Inferior parietal cortex (tissue), 1 donor: Measurements from ENCODE around the gene GPR183.

Experiments
- DNase-seq: peaks from one replicate; pipeline ENCODE4 v3.0.0-alpha.2; 2016; ENCODE audit errors: extremely low spot score

The GPR183 gene

DNA sequence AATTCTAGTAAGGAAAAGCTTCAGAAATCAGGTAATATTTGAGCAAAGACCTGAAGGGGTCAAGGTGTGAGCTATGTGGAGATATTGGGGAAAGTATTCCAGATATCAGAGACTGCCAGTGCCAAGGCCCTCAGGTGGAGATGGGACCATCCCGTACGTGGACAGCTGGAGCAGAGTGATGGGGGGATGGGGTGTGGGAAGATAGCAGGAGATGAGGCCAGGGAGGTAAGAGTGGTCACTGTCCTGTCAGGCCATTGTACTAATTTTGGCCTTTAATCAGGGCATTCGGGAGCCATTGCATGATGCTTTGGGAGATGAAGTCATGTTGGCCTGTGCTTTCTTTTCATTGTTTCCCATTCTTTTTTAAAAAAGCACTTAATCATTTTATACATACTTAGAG is 36.0 kb downstream of the GPR183 start:
- no peak for DNase-seq

DNA sequence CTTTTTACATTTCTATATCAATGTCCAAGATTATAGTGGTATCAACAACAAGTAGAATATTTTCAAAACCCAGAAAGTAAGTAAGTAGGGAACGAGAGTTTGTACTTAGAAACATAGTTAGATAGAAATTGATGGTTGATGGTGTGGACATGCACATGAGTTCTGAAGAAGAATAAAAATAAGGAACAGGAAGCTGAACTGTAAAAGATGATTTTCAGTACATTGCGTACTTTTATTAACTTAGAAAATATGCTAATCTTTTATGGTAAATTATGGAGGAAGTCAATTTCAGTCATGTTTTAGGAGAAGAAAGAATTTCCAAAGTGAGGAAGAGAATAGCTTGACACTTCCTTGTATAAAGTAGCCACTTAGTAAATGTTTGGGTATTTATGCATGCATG is 36.7 kb downstream of the GPR183 start:
- DNase-seq: no peak

- DNase-seq: peak; percentile 67
Measured at GRCh38 chr13:99269627-99270241, 37.5 kb downstream of the GPR183 start.

GRCh38 chr13:99268822-99269221 is 38.4 kb downstream of the GPR183 start:
- no peak for DNase-seq

- DNase-seq: no peak
Measured at GRCh38 chr13:99267927-99268326, 39.3 kb downstream of the GPR183 start.

- DNase-seq: no peak
Measured at GRCh38 chr13:99266827-99267226, 40.4 kb downstream of the GPR183 start.

DNA sequence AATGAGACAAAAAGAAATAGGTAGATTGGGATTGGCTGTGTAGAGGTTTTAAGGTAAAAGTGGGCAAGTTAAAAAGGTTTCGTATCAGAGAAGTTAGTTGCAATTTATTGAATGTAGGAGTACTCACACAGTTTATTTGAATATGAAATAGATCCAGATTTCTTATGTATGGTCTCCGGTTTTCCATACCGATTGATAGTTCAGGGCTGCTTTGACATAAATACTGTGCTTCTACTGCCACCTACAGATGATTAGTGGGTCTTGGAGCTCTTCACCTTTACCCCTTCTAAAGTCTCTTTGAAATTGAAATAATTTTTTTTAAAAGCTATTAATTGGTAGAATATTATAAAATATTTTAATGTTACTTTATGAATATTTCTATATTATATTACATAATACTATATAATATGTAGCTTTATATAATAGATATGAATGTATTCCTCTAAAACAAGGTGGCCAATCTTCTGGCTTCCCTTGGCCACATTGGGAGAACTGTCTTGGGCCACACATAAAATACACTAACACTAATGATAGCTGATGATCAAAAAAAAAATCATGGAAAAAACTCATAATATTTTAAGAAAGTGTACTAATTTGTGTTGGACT is 41.3 kb downstream of the GPR183 start:
- peak; percentile 65 for DNase-seq

DNA sequence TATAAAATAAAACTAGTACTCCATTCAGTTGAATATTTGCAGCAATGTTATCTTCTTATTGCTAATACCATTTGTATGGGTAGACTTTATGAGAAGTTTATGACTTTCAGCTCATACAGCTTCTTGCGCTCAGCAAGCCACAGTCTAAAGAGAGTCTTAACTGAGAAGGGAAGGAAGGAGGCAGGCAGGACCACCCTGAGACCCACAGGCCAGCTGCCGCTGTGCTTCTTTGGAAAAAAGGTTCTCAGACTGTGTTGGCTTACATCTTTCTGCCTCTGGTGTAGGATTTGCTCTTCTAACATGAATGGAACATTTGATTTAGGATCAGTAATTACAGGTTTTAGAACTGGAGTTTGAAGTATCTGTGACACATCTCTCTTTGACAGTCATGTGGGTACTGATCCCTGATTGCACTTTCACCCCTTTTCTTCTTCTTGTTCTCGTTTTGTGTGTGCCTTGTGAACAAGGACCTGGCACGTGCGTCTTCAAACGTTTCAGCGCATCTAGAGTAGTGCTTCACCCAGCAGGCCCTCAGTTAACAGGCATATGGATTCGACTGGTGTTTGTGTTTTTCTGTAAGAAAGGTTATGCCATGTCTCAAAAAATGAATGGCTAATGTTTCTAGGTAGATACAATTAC is 41.9 kb downstream of the GPR183 start:
- DNase-seq: no peak

DNA sequence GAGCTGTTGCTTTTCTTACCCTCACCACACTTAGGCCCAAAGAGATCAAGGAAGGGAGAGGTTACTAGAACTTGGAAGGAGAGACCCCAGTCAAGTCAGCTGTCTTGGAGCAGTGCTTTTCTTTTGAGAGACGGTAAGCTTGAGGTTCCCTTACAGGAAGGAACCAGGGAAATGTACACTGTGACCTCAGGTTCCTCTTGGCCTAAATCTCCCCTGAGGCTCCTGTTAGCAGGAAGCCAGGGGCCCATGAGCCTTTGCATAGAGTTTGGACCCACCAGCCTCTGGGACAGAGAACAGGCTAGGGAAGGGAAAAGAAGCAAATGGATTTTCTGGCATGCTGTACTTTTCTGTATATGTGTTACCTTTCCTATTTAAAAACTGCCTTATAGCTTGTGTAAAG is 43.1 kb downstream of the GPR183 start:
- no peak for DNase-seq

- DNase-seq: no peak
Measured at GRCh38 chr13:99263126-99263785, 43.9 kb downstream of the GPR183 start.

- DNase-seq: no peak
Measured at GRCh38 chr13:99261059-99261458, 46.1 kb downstream of the GPR183 start.

DNA sequence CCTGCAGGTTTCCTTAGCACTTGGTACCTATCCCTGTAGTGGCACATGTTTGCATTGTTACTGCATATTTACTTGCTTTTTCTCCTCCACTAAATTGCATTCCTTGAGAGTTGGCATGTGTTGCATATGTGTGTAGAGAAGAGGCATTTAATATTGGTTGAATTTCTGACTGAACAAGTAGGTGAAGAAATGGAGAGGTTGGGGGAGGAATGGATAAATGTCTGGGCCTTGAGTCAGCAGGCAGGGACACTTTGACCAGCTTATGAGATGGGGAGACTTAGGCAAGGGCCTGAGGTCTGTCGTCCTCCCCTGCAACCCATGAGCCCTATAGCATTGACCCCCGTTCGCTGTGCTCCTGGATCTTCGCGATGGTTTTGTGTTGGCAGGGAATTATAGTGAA is 47.0 kb downstream of the GPR183 start:
- no peak for DNase-seq

- DNase-seq: no peak
Measured at GRCh38 chr13:99258946-99259345, 48.3 kb downstream of the GPR183 start.

DNA sequence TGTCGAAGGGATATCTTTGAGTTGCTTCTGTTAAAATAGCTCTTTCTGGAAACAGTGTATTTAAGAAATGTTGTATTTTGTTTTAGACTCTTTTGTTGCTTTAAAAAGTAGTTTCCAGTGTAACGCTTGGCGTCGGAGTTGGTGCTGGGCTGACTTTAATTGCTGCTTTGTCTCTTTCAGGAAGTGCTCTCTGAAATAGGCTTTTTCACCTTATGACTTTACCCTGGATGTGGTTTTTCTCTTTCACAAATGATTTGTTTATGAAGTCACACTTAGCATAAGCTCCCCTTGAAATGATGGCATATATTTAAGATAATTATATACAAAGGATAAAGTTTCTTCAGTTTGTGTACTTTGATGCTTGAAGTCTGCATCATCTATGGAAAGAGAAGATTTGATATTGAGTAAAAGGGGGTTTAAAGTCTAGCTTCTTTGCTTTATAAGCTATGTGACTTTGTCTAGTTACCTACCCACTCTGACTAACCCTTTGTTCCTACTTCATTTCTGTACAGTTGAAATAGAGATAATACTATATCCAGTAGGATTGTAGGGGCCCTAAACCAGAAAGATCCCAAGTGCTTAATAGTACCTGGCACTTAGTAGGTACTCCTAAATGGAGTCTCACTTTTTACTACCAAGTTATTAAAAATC is 48.9 kb downstream of the GPR183 start, which contains the start of gene GPR18:
Gene GPR18, minus strand, starts transcription at position 170 of the 651 bp plus-strand sequence. CDS start 2,507 bp downstream, outside the sequence.
- no peak for DNase-seq

- DNase-seq: no peak
Measured at GRCh38 chr13:99257291-99257690, 49.9 kb downstream of the GPR183 start.

DNA sequence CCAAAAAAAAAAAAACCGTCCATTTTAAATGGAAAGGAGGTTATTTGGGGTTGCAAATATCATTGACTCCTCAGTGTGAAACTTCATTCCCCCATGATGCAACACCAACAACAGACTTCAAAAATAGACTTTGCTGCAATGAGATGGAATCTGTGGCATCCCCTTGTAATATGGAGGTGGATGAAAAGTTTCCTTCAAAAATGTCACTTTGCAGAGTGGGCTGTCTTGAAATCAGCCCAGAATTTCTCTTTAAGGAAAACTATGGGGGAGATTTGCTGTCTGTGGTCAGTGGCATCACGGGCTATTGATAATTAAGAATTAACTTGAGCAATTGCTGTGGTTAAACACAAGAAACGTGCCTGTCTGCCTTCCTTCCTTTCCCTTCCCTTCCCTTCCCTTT is 50.5 kb downstream of the GPR183 start:
- DNase-seq: no peak

DNA sequence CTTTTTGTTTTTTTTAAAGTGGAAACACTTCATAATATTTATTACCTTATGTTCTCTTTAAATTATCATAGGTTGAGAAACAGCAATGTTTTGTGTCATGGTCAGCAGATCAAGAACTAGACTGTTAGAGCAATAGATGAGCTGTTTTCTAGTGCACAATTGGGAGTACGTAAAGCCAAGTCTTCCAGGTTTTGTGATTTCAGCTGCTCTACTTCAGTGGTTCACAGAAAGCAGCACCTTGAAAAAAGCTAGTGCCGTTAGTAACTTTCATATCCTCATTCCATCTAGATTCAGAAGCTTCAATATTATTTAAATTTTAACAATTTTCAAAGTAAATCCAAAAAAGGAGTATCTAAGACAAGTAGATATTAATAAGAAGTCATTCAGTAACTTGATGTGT is 50.9 kb downstream of the GPR183 start:
- no peak for DNase-seq

- no peak for DNase-seq
Measured at GRCh38 chr13:99255271-99255670, 51.9 kb downstream of the GPR183 start.

DNA sequence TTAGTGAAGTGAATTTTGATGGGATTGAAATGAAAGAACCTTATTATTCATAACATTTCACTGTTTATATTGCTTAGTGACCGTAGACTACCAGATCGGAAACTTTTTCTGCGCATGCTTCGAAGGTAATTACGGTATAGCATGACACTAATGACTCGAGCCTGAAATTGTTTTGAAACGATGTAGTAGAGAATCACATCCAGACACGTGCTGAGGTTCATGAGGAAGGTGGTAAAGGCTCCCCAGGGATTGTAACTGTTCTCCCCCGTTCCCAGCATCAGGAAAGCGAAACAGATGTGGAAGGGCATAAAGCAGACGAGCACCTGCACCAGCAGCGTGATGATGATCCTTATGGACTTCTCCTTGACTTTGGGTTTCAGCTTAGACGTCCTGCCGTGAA is 52.4 kb downstream of the GPR183 start:
- no peak for DNase-seq

GRCh38 chr13:99251921-99252320 is 55.3 kb downstream of the GPR183 start:
- DNase-seq: no peak

GRCh38 chr13:99250982-99251825 is 56.0 kb downstream of the GPR183 start:
- no peak for DNase-seq
